GF-D8 (cell line): ENCODE data around the gene SCAF8.
"Not testable (repeated sequence)": the region's sequence is repeated elsewhere in the genome, so short reads cannot be mapped to it uniquely, and the experiment has no call there.

Experiments
- DNase-seq: peaks from one replicate; lab custom pipeline; 2025; lab: John Stamatoyannopoulos, UW

SCAF8 gene, protein sequence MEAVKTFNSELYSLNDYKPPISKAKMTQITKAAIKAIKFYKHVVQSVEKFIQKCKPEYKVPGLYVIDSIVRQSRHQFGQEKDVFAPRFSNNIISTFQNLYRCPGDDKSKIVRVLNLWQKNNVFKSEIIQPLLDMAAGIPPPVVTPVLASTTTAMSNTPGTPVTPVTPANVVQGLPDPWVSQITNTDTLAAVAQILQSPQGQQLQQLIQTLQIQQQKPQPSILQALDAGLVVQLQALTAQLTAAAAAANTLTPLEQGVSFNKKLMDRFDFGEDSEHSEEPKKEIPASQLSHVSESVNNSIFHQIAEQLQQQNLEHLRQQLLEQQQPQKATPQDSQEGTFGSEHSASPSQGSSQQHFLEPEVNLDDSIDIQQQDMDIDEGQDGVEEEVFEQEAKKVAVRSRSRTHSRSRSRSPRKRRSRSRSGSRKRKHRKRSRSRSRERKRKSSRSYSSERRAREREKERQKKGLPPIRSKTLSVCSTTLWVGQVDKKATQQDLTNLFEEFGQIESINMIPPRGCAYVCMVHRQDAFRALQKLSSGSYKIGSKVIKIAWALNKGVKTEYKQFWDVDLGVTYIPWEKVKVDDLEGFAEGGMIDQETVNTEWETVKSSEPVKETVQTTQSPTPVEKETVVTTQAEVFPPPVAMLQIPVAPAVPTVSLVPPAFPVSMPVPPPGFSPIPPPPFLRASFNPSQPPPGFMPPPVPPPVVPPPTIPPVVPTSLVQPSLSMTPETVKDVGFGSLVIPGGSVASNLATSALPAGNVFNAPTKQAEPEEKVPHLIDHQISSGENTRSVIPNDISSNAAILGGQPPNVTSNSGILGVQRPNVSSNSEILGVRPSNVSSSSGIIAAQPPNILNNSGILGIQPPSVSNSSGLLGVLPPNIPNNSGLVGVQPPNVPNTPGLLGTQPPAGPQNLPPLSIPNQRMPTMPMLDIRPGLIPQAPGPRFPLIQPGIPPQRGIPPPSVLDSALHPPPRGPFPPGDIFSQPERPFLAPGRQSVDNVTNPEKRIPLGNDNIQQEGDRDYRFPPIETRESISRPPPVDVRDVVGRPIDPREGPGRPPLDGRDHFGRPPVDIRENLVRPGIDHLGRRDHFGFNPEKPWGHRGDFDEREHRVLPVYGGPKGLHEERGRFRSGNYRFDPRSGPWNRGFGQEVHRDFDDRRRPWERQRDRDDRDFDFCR (N-terminal part only)

DNA sequence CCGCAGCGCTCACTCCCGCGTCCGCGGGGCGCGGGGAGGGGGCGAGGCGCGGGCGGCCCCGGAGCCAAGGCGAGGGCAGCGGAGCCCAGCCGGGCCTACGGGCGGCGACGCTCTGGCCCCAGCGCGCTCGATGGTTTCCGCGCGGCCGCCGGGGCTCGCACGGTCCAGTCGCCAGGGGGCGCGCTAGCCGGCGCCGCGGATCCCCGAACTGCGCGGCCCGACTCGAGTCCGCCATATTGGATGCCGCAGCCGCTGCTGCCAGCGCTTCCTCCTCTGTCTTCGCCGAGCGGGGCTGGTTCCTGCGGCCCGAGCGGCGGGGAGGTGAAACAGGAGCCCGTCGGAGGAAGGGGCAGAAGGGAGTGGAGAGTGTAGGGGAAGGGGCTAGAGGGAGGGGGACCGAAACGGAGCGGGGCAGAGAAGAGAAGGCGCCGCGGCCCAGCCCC, at the start of gene SCAF8:
SCAF8 (plus strand) TSS at position 234 of the 443 bp plus-strand sequence. CDS start 485 bp downstream, outside the sequence.
- peak; percentile 37 for DNase-seq

- no peak for DNase-seq
Observed at GRCh38 chr6:154683756-154684523, 49.3 kb upstream of the SCAF8 start.

GRCh38 chr6:154686162-154686561, 47.1 kb upstream of the SCAF8 start:
- DNase-seq = no peak

GRCh38 chr6:154689493-154690255, 43.5 kb upstream of the SCAF8 start:
- no peak for DNase-seq

- DNase-seq = no peak
Observed at GRCh38 chr6:154690857-154691256, 42.4 kb upstream of the SCAF8 start.

DNA sequence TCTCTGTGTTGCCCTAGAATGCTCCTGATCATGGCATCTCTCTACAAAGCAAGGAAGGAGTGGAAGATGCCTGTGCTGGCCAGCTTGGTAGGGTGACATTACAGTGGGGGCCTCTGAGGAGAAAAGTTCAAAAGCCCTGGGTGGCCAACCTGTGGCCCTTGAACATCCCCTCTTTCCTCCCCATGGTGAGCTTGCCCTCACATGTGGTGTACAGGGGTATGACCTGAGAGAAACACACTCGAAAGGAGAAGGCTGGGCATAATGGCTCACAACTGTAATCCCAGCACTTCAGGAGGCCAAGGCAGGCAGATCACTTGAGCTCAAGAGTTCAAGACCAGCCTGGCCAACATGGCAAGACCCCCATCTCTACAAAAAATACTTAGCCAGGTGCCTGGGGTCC, 36.6 kb upstream of the SCAF8 start:
- no peak for DNase-seq

- DNase-seq = no peak
Observed at GRCh38 chr6:154703124-154703523, 30.1 kb upstream of the SCAF8 start.

DNA sequence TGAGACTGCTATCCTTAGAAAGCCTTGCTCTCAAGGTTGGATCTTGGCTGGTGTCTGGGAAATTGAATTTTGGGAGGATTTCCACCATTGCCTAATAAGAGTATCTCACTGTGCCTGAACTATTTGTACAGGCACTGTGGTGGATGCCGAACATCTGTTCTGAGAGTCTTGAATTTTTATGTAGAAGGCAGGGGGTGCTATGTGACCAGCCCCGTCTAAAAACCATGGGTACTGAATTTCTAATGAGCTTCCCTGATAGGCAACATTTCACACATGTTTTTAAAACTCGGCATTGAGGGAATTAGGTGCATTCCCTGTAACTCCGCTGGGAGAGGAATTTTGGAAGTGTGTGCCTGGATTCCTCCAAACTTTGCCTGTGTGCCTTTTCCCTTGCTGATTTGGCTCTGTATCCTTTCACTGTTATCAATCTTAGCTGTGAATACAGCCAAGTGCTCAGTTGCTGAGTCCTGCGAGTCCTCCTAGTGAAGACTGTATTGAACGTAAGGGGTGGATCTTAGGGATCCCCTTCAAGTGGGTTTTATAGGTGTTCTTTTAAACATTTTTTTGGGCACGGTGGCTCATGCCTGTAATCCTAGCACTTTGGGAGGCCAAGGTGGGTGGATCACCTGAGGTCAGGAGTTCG, 27.6 kb upstream of the SCAF8 start:
- no peak for DNase-seq

DNA sequence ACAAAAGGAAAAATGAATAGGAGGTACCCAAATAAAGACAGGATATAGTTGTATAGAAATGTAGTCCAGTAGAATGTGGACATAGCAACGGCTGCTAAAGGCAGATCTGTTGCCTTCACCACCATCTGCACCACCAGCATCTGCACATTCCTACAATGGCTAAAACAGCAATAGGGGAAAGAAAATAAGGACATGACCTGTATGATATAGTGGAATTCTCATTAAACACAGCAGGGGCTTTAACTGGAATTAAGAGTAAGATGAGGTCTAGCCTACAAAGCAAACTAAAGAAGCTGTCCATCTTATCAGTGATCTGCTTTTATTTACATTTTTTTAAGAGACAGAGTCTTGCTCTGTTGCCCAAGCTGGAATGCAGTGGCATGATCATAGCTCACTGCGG, 26.8 kb upstream of the SCAF8 start:
- no peak for DNase-seq

DNA sequence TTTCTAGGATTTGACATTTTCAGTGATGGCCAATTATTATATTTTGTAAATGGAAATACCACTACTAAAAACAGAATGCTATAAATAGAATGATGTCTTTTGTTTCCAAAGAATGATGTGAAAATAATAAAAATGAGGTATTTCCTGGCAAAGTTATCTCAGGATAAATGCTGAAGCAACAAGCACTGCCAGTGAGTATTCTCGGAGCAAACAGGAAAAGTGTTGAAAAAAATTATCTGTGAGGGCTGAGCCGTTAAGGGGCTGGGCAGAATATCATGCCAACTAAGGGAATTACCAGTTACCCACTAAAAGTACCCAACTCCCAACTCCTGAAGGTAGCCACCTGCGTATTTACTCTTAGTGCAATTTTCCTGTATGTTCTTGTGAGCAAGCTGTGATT, 23.6 kb upstream of the SCAF8 start:
- DNase-seq = no peak

DNA sequence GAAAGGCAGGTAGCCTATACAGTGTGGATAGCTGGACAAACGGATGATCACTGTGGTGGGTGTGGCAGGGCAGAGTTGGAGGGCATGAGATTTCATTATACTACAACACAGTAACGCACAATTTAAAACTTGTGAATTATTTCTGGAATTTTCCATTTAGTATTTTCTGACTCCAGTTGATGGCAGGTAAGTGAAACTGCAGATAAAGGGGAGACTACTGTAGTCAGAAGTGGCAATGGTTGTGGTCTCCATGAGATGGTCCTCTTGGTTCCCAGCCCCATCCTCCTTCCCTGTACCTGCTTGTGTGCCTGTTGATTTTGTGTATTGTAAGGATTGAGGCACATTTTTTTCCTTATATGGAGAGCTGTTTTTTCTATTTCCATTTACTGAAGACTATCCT, 22.5 kb upstream of the SCAF8 start:
- DNase-seq = no peak

- DNase-seq = no peak
Observed at GRCh38 chr6:154715446-154715845, 17.8 kb upstream of the SCAF8 start.

GRCh38 chr6:154716350-154716749, 16.9 kb upstream of the SCAF8 start:
- DNase-seq = not testable (repeated sequence)

GRCh38 chr6:154719433-154719832, 13.8 kb upstream of the SCAF8 start:
- no peak for DNase-seq

DNA sequence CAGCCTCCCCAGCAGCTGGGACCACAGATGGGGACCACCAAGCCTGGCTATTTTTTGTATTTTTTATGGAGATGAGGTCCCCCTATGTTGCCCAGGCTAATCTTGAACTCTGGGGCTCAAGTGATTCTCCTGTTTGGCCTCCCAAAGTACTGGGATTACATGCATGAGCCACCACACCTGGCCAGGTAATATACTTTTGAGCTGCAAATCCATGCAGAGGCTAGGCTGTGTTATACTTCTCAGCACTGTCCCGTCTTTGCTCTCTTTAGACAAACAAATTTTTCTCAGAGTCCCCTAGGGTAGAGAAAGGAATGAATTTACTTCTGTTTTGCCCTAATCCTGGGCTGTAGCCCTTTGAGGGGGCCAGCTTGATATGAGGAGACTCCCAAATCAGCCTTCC, 13.4 kb upstream of the SCAF8 start:
- no peak for DNase-seq

DNA sequence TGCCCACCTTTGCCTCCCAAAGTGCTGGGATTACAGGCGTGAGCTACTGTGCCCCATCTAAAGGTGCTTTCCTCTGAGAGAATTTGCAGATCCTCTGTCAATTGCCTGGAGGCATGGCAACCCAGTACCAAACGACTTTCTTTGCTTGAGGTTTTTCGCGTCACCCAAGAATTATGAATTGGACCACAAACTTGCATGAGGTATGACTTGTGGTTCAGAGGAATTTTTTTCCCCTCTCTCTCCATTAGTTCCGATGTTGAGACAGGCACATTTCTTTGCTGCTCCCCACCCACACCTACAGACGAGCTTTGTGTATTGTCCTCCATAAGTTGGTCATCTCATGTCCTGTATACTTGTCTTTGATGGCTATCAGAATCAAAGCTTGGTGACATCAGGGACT, 11.8 kb upstream of the SCAF8 start:
- no peak for DNase-seq

GRCh38 chr6:154726887-154727286, 6.3 kb upstream of the SCAF8 start:
- DNase-seq = no peak

GRCh38 chr6:154731296-154732218, 1.7 kb upstream of the SCAF8 start:
- DNase-seq = no peak

DNA sequence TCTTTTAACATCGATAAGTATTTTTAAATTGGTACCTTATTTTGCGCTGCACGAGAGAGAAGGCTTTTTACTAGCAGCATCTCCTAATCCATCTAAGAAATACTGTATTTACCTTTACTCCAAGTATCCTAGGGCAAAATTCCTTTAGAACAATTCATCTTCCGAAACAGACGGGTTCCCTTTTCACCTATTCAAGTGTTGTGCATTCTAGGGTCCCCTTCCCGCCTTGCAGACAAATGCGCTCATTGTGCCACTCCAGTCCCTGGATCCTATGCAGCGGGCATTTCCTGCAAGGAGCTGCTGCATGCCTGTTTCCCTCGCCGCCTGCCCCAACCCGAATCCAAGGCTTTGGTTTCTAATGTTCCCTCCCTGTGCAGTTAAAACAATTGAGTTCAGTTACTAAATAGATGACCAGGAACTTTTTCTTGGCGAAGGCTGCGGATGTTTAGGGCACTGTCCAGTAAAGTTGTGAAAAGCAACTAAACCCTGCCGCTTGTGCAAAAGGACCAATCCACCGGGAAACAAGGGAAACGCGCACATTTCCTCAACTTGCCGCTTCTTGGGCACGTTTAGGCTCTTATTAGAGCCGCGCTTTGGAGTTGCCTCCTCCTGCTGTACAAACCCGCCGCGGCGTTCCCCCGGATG, 556 bp upstream of the SCAF8 start:
- no peak for DNase-seq
